ENCODE results near the gene PELI3. TPM values are rescaled to one million over a fixed set of nuclear protein-coding genes. Genes with fewer than 3 reads are reported as not detected.

Gene PELI3
- total and polyA plus RNA-seq, 2 donors (not counting 1 experiment from before 2014, with no cell fraction given): 3.2 to 15.6 TPM

DNA sequence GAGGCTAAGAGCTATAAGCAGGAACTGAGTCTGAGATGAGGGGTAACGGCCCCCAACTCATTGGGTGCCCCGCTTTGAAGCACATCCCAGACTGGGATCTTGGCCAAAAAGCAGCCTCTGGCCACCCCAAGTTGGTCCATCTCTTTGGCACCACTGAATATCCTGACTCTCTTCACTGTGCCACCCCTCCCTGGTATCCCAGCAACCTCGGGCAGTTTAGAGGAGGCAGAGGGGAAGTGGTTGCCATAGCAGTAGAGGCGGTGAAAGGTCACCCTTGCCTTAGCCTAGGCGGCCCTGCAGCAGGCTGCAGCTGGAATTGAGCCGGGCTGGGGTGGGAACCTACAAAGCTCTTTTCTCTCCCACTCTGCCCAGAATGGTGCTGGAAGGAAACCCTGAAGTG is 1.1 kb downstream of the PELI3 start:
- Histone ChIP-seq H4K20me1 (ENCODE audit: control insufficient read depth, insufficient read depth, low read length, poor library complexity, severe bottlenecking) (no peaks in the 10 kb centered on the region), H3K9ac (ENCODE audit: low read length) (peak overlapping the region; percentile 73), H3K4me1 (ENCODE audit: control insufficient read depth in 2 of 2, insufficient read depth in 2 of 2, low read length in 2 of 2) (peaks cover 27 to 33% of the 10 kb centered on the region in 2 donors), H3K27me3 (replicated peaks in 1 of 4; ENCODE audit: control extremely low read depth in 1 of 4, control insufficient read depth in 3 of 4, insufficient read depth in 4 of 4, low read length in 3 of 4) (no peaks in the 10 kb centered on the region), H3K27ac (ENCODE audit: low read length in 2 of 2) (no peak overlapping the region), H3K9me3 (ENCODE audit: control extremely low read depth in 1 of 3, control insufficient read depth in 2 of 3, insufficient read depth in 1 of 3, low read length in 2 of 3) (no peaks in the 10 kb centered on the region), H3K4me2 (replicated peaks; ENCODE audit: low read depth, low read length, poor library complexity, severe bottlenecking) (peak overlapping the region; percentile 86), H3K4me3 (ENCODE audit: control extremely low read depth in 1 of 5, extremely low read depth in 1 of 5, insufficient read depth in 1 of 5, low read depth in 2 of 5, low read length in 4 of 5) (peak overlapping the region in 4 of 5 experiments; percentile 49 to 82 (median 69)), H3K36me3 (replicated peaks in 1 of 2; ENCODE audit: control extremely low read depth in 1 of 2, control insufficient read depth in 1 of 2, extremely low read depth in 1 of 2, insufficient read depth in 2 of 2, low read length in 1 of 2) (no peaks in the 10 kb centered on the region), H3K79me2 (ENCODE audit: control insufficient read depth, insufficient read depth, low read length) (peaks cover 4% of the 10 kb centered on the region), H2AFZ (ENCODE audit: insufficient read depth, low read depth, low read length, poor library complexity, severe bottlenecking) (peak overlapping the region; percentile 80)
- peak overlapping the region; percentile 90 for H3K4me3 Mint-ChIP-seq
- peaks cover 33% of the 10 kb centered on the region for H3K4me1 Mint-ChIP-seq
- CTCF ChIA-PET: interaction anchor here (0.8 to 5.8 kb wide), 4 partner anchors 11 to 101 kb away, joined by 4 to 41 read pairs (median 8); partner anchors contain the start of genes CTSF, DPP3 and MRPL11
- no peak for ATAC-seq (ENCODE audit: low read depth)
- no peak for DNase-seq
- H3K9me3 Mint-ChIP-seq (ENCODE audit: insufficient read depth): peaks cover 2% of the 10 kb centered on the region
- intact Hi-C loops (cut with micrococcal nuclease): loop anchor here (5.0 kb wide), 1 partner anchor 210 kb away; the partner anchor contains the start of gene RBM4B
- TF ChIP-seq, protein P1, sequence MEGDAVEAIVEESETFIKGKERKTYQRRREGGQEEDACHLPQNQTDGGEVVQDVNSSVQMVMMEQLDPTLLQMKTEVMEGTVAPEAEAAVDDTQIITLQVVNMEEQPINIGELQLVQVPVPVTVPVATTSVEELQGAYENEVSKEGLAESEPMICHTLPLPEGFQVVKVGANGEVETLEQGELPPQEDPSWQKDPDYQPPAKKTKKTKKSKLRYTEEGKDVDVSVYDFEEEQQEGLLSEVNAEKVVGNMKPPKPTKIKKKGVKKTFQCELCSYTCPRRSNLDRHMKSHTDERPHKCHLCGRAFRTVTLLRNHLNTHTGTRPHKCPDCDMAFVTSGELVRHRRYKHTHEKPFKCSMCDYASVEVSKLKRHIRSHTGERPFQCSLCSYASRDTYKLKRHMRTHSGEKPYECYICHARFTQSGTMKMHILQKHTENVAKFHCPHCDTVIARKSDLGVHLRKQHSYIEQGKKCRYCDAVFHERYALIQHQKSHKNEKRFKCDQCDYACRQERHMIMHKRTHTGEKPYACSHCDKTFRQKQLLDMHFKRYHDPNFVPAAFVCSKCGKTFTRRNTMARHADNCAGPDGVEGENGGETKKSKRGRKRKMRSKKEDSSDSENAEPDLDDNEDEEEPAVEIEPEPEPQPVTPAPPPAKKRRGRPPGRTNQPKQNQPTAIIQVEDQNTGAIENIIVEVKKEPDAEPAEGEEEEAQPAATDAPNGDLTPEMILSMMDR (IDR thresholded peaks at IDR 0.05): no peak
- TF ChIP-seq EZH2 (IDR thresholded peaks at IDR 0.05; ENCODE audit: borderline replicate concordance, insufficient read depth, low read depth, low read length, poor library complexity, severe bottlenecking): no peak
- WGBS (ENCODE audit: insufficient coverage): 50% methylated on average over 6 of the region's 6 CpGs
- H3K27ac Mint-ChIP-seq: peak overlapping the region; percentile 59
- POLR2A ChIA-PET: interaction anchor here (2.6 kb wide), 1 partner anchor 9 kb away, joined by 11 read pairs; no protein-coding TSS in a partner anchor
- no peaks in the 10 kb centered on the region for H3K27me3 Mint-ChIP-seq

DNA sequence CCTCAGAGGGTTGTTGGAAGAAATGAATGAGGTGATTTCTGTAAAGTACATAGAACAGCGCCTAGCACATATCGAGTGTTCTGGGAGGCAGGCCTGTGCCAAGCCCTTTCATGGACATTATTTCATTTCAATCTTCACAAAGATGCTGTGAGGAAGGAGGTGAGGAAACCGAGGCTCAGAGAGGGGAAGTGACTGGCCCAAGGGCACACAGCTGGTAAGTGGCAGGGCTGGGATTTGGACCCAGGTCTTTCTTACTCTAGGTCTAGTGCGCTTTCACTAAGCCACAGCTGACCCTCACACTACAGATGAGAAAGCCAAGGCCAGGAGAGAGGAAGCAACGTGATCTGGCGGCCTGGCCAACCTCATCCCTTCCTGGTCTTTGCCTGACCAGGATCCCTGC is 2.0 kb downstream of the PELI3 start:
- CTCF ChIA-PET: interaction anchor here (0.8 to 5.8 kb wide), 4 partner anchors 11 to 100 kb away, joined by 4 to 41 read pairs (median 8); partner anchors contain the start of genes CTSF, DPP3 and MRPL11
- H3K4me2 ChIP-seq (replicated peaks; ENCODE audit: low read depth, low read length, poor library complexity, severe bottlenecking): no peak overlapping the region
- Mint-ChIP-seq H3K4me3 (peak overlapping the region; percentile 55), H3K4me1 (peaks cover 29% of the 10 kb centered on the region), H3K9me3 (ENCODE audit: insufficient read depth) (no peaks in the 10 kb centered on the region), H3K27me3 (no peaks in the 10 kb centered on the region), H3K27ac (no peak overlapping the region)
- no peak overlapping the region for H3K4me3 ChIP-seq (ENCODE audit: control extremely low read depth in 1 of 5, extremely low read depth in 1 of 5, insufficient read depth in 1 of 5, low read depth in 2 of 5, low read length in 4 of 5)
- intact Hi-C loops (cut with micrococcal nuclease): loop anchor here (5.0 kb wide), 1 partner anchor 209 kb away; the partner anchor contains the start of gene RBM4B
- H4K20me1 ChIP-seq (ENCODE audit: control insufficient read depth, insufficient read depth, low read length, poor library complexity, severe bottlenecking): no peaks in the 10 kb centered on the region
- no peaks in the 10 kb centered on the region for H3K36me3 ChIP-seq (replicated peaks in 1 of 2; ENCODE audit: control extremely low read depth in 1 of 2, control insufficient read depth in 1 of 2, extremely low read depth in 1 of 2, insufficient read depth in 2 of 2, low read length in 1 of 2)
- WGBS (ENCODE audit: insufficient coverage): 95% methylated on average over 3 of the region's 6 CpGs
- TF ChIP-seq, protein P1 (IDR thresholded peaks at IDR 0.05): no peak
- TF ChIP-seq EZH2 (IDR thresholded peaks at IDR 0.05; ENCODE audit: borderline replicate concordance, insufficient read depth, low read depth, low read length, poor library complexity, severe bottlenecking): no peak
- peaks cover 4% of the 10 kb centered on the region for H3K79me2 ChIP-seq (ENCODE audit: control insufficient read depth, insufficient read depth, low read length)
- no peak overlapping the region for H3K27ac ChIP-seq (ENCODE audit: low read length in 2 of 2)
- peaks cover 27 to 29% of the 10 kb centered on the region in 2 donors for H3K4me1 ChIP-seq (ENCODE audit: control insufficient read depth in 2 of 2, insufficient read depth in 2 of 2, low read length in 2 of 2)
- no peak overlapping the region for H3K9ac ChIP-seq (ENCODE audit: low read length)
- no peaks in the 10 kb centered on the region for H3K9me3 ChIP-seq (ENCODE audit: control extremely low read depth in 1 of 3, control insufficient read depth in 2 of 3, insufficient read depth in 1 of 3, low read length in 2 of 3)
- no peaks in the 10 kb centered on the region for H3K27me3 ChIP-seq (replicated peaks in 1 of 4; ENCODE audit: control extremely low read depth in 1 of 4, control insufficient read depth in 3 of 4, insufficient read depth in 4 of 4, low read length in 3 of 4)
- DNase-seq (no peak), ATAC-seq (ENCODE audit: low read depth) (no peak)
- H2AFZ ChIP-seq (ENCODE audit: insufficient read depth, low read depth, low read length, poor library complexity, severe bottlenecking): no peak overlapping the region
- POLR2A ChIA-PET: interaction anchor here (0.6 to 1.2 kb wide), 3 partner anchors 12 to 78 kb away, joined by 4 to 6 read pairs (median 5); partner anchors contain the start of gene DPP3
